HepG2 (cell line): ENCODE data around the gene UBASH3A. TPM values are rescaled to one million over a fixed set of nuclear protein-coding genes. Genes with fewer than 3 reads are reported as not detected.

Experiments
- ATAC-seq: fragments of 200-7000 bp; cut with Tn5 transposase; 3 replicates; pipeline ENCODE4 v1.9.1; 2020; ENCODE audit warnings: mild to moderate bottlenecking, moderate library complexity
- BruUV-seq: library from RNA; stranded (reverse); fragments of 400-500 nt; replicated peaks from 2 replicates; lab custom pipeline; 2021; lab: Mats Ljungman, UMichigan
- CTCF ChIA-PET: fragments of 300-600 bp; formaldehyde crosslinking; extraction: SDS; loops from one replicate; lab custom pipeline; 2021; ENCODE audit warnings: low total read pairs, inconsistent platforms, low intra/inter-chr PET ratio; lab: Yijun Ruan, JAX
- POLR2A ChIA-PET: fragments of 350-600 bp; sonication (Branson Sonifier 250); formaldehyde crosslinking; loops from one replicate; lab custom pipeline; 2020; ENCODE audit warnings: antibody characterized with exemption, inconsistent platforms; lab: Yijun Ruan, JAX
- DNase-seq: peaks from one replicate; pipeline ENCODE4 v3.0.0-alpha.2; 2015; ENCODE audit warnings: low spot score
- FAIRE-seq: peaks from 3 replicates; lab custom pipeline; 2011; peaks lifted over from hg19 to GRCh38; lab: Jason Lieb, UNC
- H2AFZ ChIP-seq: one replicate; pipeline ENCODE4 v1.6.1; 2011; ENCODE audit warnings: low read length, inconsistent platforms
- H3K27ac ChIP-seq: fragments of 300-600 bp; 3 replicates; pipeline ENCODE4 v1.8.0; 2011; ENCODE audit warnings: mixed run types, mild to moderate bottlenecking, mixed read lengths, low read length, inconsistent platforms; ENCODE audit not compliant: insufficient read depth; ENCODE audit errors: extremely low read length
- H3K27me3 ChIP-seq, 2 experiments: fragments of 200-600 bp in 1 of 2; 2 replicates in 1 of 2; 3 replicates in 1 of 2; pipeline versions ENCODE4 v1.6.0 to v1.8.0; 2011; ENCODE audit warnings: low read length in 2 of 2, mild to moderate bottlenecking in 2 of 2, moderate library complexity in 2 of 2, inconsistent platforms in 1 of 2; ENCODE audit not compliant: insufficient read depth in 2 of 2, control insufficient read depth in 1 of 2
- H3K36me3 ChIP-seq, 2 experiments: fragments of 200-600 bp in 1 of 2; replicated peaks in 1 of 2; 2 replicates in 1 of 2; 3 replicates in 1 of 2; pipeline versions ENCODE4 v1.5.1 to v1.8.0; 2011; ENCODE audit warnings: low read length in 2 of 2, inconsistent platforms in 1 of 2; ENCODE audit not compliant: insufficient read depth in 2 of 2, control insufficient read depth in 1 of 2
- H3K4me1 ChIP-seq: 2 replicates; pipeline ENCODE4 v1.5.1; 2012; ENCODE audit warnings: low read length, inconsistent platforms; ENCODE audit not compliant: insufficient read depth
- H3K4me2 ChIP-seq: 2 replicates; pipeline ENCODE4 v1.6.0; 2011; ENCODE audit warnings: low read depth, low read length, inconsistent platforms
- H3K4me3 ChIP-seq, 3 experiments: fragments of 200-600 bp in 1 of 3; sonication (generic), shearing (Covaris generic) in 1 of 3; replicated peaks in 1 of 3; 2 replicates each; pipeline ENCODE4 v1.5.1; 2011 to 2016; ENCODE audit warnings: low read length in 3 of 3, inconsistent platforms in 2 of 3, low read depth in 2 of 3, mild to moderate bottlenecking in 2 of 3, control low read depth in 1 of 3, mixed read lengths in 1 of 3; ENCODE audit not compliant: insufficient read depth in 1 of 3
- H3K79me2 ChIP-seq: one replicate; pipeline ENCODE4 v1.6.1; 2011; ENCODE audit warnings: low read length, inconsistent platforms; ENCODE audit not compliant: insufficient read depth
- H3K9ac ChIP-seq: 2 replicates; pipeline ENCODE4 v1.6.0; 2011; ENCODE audit warnings: mild to moderate bottlenecking, low read depth, low read length, inconsistent platforms; ENCODE audit not compliant: insufficient read depth
- H3K9me3 ChIP-seq: 2 replicates; pipeline ENCODE4 v1.5.1; 2012; ENCODE audit warnings: mild to moderate bottlenecking, low read length
- H4K20me1 ChIP-seq: 2 replicates; pipeline ENCODE4 v1.6.0; 2011; ENCODE audit warnings: inconsistent platforms, mild to moderate bottlenecking, low read length, moderate library complexity; ENCODE audit not compliant: insufficient read depth
- DPF2 ChIP-seq: sonication (generic); formaldehyde crosslinking; IDR thresholded peaks from 2 replicates; pipeline ENCODE4 v1.4.0; 2020; ENCODE audit warnings: mild to moderate bottlenecking, low read depth, missing genetic modification reagents, borderline replicate concordance
- ELF3 ChIP-seq: IDR thresholded peaks from 2 replicates; pipeline ENCODE4 v1.6.1; 2016; ENCODE audit warnings: missing genetic modification reagents, missing compliant biosample characterization
- ETS1 ChIP-seq: sonication (generic); formaldehyde crosslinking; IDR thresholded peaks from 2 replicates; pipeline ENCODE4 v1.4.0; 2020; ENCODE audit warnings: missing genetic modification reagents
- FOXC1 ChIP-seq: sonication (generic); formaldehyde crosslinking; IDR thresholded peaks from 2 replicates; pipeline ENCODE4 v1.8.0; 2022; ENCODE audit warnings: mild to moderate bottlenecking, missing genetic modification reagents, borderline replicate concordance
- HNRNPK ChIP-seq: fragments of 200-400 bp; formaldehyde crosslinking; IDR thresholded peaks from 2 replicates; pipeline ENCODE4 v1.6.1; 2018; ENCODE audit warnings: low read length, low read depth, moderate library complexity, mild to moderate bottlenecking; ENCODE audit not compliant: poor library complexity, severe bottlenecking
- HOXA9 ChIP-seq: sonication (generic); formaldehyde crosslinking; IDR thresholded peaks from 2 replicates; pipeline ENCODE4 v1.8.1; 2022; ENCODE audit warnings: missing genetic modification reagents, mild to moderate bottlenecking, moderate library complexity, borderline replicate concordance
- IKZF5 ChIP-seq: IDR thresholded peaks from 2 replicates; pipeline ENCODE4 v1.6.1; 2018; ENCODE audit warnings: missing genetic modification reagents, mild to moderate bottlenecking, missing compliant biosample characterization
- NKX3-1 ChIP-seq: sonication (generic); formaldehyde crosslinking; IDR thresholded peaks from 2 replicates; pipeline ENCODE4 v1.5.0; 2020; ENCODE audit warnings: missing genetic modification reagents
- PHF8 ChIP-seq: sonication (generic); formaldehyde crosslinking; IDR thresholded peaks from 2 replicates; pipeline ENCODE4 v1.5.0; 2020; ENCODE audit warnings: missing genetic modification reagents
- RFX5 ChIP-seq: IDR thresholded peaks from 2 replicates; pipeline ENCODE4 v1.6.1; 2011; ENCODE audit warnings: low read depth, low read length, improper control_type of control experiment
- TCF7 ChIP-seq: sonication (generic); IDR thresholded peaks from 2 replicates; pipeline ENCODE4 v1.6.1; 2016; ENCODE audit warnings: antibody characterized with exemption, low read depth
- TMF1 ChIP-seq: sonication (generic); formaldehyde crosslinking; IDR thresholded peaks from 2 replicates; pipeline ENCODE4 v1.8.1; 2022; ENCODE audit warnings: low read depth, missing genetic modification reagents
- ZNF138 ChIP-seq: sonication (generic); formaldehyde crosslinking; IDR thresholded peaks from 2 replicates; pipeline ENCODE4 v1.5.0; 2020; ENCODE audit warnings: mild to moderate bottlenecking, low read depth, missing genetic modification reagents
- ZNF256 ChIP-seq: sonication (generic); formaldehyde crosslinking; conservative IDR thresholded peaks from 2 replicates; pipeline ENCODE4 v1.4.0; 2020; ENCODE audit warnings: missing genetic modification reagents
- ZNF264 ChIP-seq: sonication (generic); formaldehyde crosslinking; IDR thresholded peaks from 2 replicates; pipeline ENCODE4 v1.4.0; 2020; ENCODE audit warnings: missing genetic modification reagents
- ZNF333 ChIP-seq: sonication (generic); formaldehyde crosslinking; IDR thresholded peaks from 2 replicates; pipeline ENCODE4 v1.4.0; 2020; ENCODE audit warnings: mild to moderate bottlenecking, missing genetic modification reagents, borderline replicate concordance
- WGBS: methylation state at CpG from one replicate; pipeline ENCODE4 v1.1.6; 2017; ENCODE audit warnings: low lambda C conversion rate; 5-methylcytosine and 5-hydroxymethylcytosine counted together
- in situ Hi-C: cut with HindIII; loops from 2 replicates; pipeline ENCODE4 v1.10.0; 2017; ENCODE audit warnings: low pct_unique_long_range_greater_than_20kb; ENCODE audit not compliant: extremely low pct_ligation_motif_present
- intact Hi-C: fragments of 100-400 bp; cut with micrococcal nuclease; formaldehyde crosslinking; loops from one replicate; pipeline ENCODE4 v1.10.0; 2022; ENCODE audit not compliant: unreplicated experiment
- polyA plus RNA-seq, 8 experiments: library from polyadenylated mRNA; depleted of rRNA in 3 of 8; stranded (reverse) in 7 of 8; unstranded in 1 of 8; fragments of >200 nt; fragmentation: Illumina TruSeq in 4 of 8; extraction: Trizol in 4 of 8; gene quantifications; 2 replicates each; pipeline versions ENCODE4 v1.2.1 to v1.2.3, GENCODE V29; 2011 to 2016; ENCODE audit warnings: low read depth in 4 of 8, missing spikeins in 1 of 8, mixed read lengths in 1 of 8; ENCODE audit not compliant: insufficient read depth in 1 of 8
- total RNA-seq, 5 experiments: library from RNA; depleted of rRNA; stranded (reverse); fragments of >200 nt; fragmentation: Illumina TruSeq; extraction: Trizol; gene quantifications; 2 replicates each; pipeline ENCODE4 v1.2.3, GENCODE V29; 2016; ENCODE audit warnings: low read depth in 1 of 5

The UBASH3A gene
- total and polyA plus RNA-seq, 2 of the 13 experiments (the other 11 are each of a cell fraction or from before 2014, with no cell fraction given) = not detected

GRCh38 chr21:42356650-42357049 is 47.1 kb upstream of the UBASH3A start (continued):
- no peak for TF ChIP-seq ZNF333 (CRISPR knock-in tag)
- no peak for TF ChIP-seq ZNF264 (CRISPR knock-in tag)
- no peak for TF ChIP-seq TMF1 (CRISPR knock-in tag)
- no peak for TF ChIP-seq RFX5
- no peak for TF ChIP-seq ZNF138 (CRISPR knock-in tag)

GRCh38 chr21:42357307-42357706 is 46.4 kb upstream of the UBASH3A start:
- H3K79me2 ChIP-seq = no peaks in the 10 kb centered on the region
- no peaks in the 10 kb centered on the region for H3K36me3 ChIP-seq
- H2AFZ ChIP-seq = no peak overlapping the region
- no peaks in the 10 kb centered on the region; the same call in 1 of the 2 replicates for H3K9me3 ChIP-seq
- no TSS peak for BruUV-seq
- H3K4me1 ChIP-seq = peaks cover 9% of the 10 kb centered on the region; the same call in 1 of the 2 replicates
- no peak for DNase-seq
- H3K4me3 ChIP-seq = no peak overlapping the region
- in situ Hi-C loops (no loop called here), intact Hi-C loops (no loop called here)
- ChIA-PET CTCF (no interaction called here), POLR2A (no interaction called here)
- TF ChIP-seq DPF2 (CRISPR knock-in tag) (no peak), ELF3 (CRISPR knock-in tag) (peak; percentile 14; the same call in 1 of the 2 replicates)
- FAIRE-seq = no peak
- no peaks in the 10 kb centered on the region for H4K20me1 ChIP-seq
- H3K4me2 ChIP-seq = no peak overlapping the region
- no peak overlapping the region for H3K27ac ChIP-seq
- H3K9ac ChIP-seq = no peak overlapping the region
- WGBS = 0% methylated on average over 3 of the region's 3 CpGs
- no peaks in the 10 kb centered on the region; a peak in 2 of 5 replicates for H3K27me3 ChIP-seq
- ATAC-seq = no peak

- H3K36me3 ChIP-seq = no peaks in the 10 kb centered on the region
- in situ Hi-C loops (no loop called here), intact Hi-C loops (no loop called here)
- H2AFZ ChIP-seq = no peak overlapping the region
- no peak overlapping the region for H3K4me2 ChIP-seq
- H4K20me1 ChIP-seq = no peaks in the 10 kb centered on the region
- no TSS peak for BruUV-seq
- 76% methylated on average over 8 of the region's 12 CpGs for WGBS
- no peaks in the 10 kb centered on the region for H3K79me2 ChIP-seq
- CTCF ChIA-PET = no interaction called here
- no peaks in the 10 kb centered on the region; a peak in 2 of 5 replicates for H3K27me3 ChIP-seq
- H3K9ac ChIP-seq = no peak overlapping the region
- POLR2A ChIA-PET = no interaction called here
- H3K27ac ChIP-seq = no peak overlapping the region
- no peaks in the 10 kb centered on the region; the same call in 1 of the 2 replicates for H3K9me3 ChIP-seq
- peaks cover 9% of the 10 kb centered on the region; the same call in 1 of the 2 replicates for H3K4me1 ChIP-seq
- H3K4me3 ChIP-seq = no peak overlapping the region
- TF ChIP-seq PHF8 (CRISPR knock-in tag) (no peak), ETS1 (CRISPR knock-in tag) (no peak), ZNF256 (no peak), HNRNPK (no peak), FOXC1 (no peak), TCF7 (no peak), HOXA9 (CRISPR knock-in tag) (no peak), IKZF5 (CRISPR knock-in tag) (no peak), NKX3-1 (no peak)
- DNase-seq (no peak), FAIRE-seq (no peak), ATAC-seq (no peak)
Observed at GRCh38 chr21:42358261-42358660, 45.4 kb upstream of the UBASH3A start.
